ENCODE measurements around the gene CIRBP.

The CIRBP gene

GRCh38 chr19:1256646-1257474 is 12.3 kb upstream of the CIRBP start:
- DNase-seq, result no peak

GRCh38 chr19:1257475-1258162 is 11.5 kb upstream of the CIRBP start:
- DNase-seq, result no peak

GRCh38 chr19:1258163-1258492 is 11.0 kb upstream of the CIRBP start:
- no peak for DNase-seq

GRCh38 chr19:1258707-1259205 is 10.4 kb upstream of the CIRBP start:
- no peak for DNase-seq

DNA sequence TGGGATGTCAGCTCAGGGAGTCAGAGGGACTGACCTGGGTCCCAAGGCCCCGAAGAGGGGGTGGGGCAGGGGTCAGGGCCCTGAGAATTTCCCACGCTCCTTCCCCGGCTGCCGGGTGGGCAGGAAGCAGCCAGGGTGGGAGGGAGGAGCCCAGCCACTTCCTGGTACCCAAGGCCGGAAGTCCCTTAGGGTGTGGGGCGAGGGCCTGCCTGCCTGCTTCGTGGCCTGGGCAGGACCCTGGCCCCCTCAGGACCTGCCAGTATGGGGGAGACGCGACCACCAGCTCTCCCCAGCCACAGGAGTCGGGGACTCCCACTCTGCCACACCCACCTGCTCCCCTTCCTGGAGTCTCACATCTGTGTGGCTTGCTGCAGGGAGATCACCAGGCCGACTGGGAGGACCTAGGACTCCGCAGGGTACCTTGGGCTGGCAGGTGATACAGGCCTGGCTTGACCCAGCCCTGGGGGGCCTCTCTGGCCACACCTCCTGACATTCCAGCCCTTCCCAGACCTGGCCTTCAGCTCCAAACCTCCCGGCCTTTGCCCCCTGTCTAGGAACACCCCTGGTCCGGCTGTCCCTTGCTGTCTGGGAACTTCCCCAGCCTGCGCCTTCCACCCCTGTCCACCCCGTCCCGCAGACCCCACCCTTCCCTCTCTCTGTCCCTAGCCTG is 9.8 kb upstream of the CIRBP start:
- no peak for DNase-seq

DNA sequence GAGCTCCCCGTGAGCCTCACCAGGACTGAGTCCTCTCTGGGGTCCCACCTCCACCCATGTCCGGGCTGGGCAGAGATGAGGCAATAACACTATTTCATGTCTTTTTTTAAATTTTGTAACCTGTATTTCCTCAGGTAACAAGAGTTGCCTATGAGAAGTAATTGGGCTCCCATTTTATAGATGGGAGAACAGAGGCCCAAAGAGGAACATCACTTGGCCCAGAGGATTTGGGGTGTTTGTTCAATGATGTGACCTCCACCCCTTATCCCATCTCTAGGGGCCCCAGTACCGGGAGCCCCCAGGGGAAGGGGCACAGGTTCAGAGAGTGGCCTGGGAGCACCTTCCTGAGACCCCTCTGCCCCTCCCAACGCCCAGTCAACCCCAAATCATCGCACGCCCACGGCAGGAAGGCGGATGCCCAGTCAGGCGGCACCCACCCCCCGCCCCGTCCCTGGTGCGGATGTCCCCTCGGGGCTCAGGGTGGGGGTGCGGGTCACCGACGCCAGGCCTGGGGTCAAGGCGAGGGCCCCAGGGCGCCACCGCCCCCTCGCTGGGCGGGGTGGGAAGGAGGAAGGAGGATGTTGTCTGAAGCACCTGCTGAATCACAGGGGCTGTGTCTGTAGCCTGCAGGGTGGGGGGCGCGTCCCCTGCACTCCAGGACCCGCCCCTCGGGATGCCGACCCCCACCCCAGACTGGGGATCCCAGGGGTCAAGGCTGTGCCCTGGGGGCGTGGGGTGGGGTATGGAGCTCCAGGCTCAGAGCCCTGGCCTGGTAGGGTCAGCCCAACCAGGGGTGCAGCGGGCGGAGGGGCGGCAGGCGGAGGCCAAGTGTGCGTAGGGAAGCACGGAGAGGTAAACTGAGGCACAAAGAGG is 9.0 kb upstream of the CIRBP start:
- DNase-seq, result no peak

- peak; percentile 71 for DNase-seq
Measured at GRCh38 chr19:1260749-1261537, 8.2 kb upstream of the CIRBP start.

DNA sequence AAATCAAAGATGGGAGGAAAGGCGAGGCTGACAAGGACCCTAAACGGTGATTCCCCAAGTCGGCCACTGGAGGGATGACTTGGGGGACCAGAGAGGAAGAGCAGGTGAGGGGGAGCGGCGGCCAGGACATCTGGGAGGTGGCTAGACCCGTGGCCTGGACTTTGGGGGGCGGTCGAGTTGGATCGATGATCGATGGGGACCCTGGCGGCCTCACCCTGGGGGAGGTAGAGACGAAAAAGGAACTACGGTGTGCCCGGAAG is 7.7 kb upstream of the CIRBP start:
- DNase-seq, result no peak

DNA sequence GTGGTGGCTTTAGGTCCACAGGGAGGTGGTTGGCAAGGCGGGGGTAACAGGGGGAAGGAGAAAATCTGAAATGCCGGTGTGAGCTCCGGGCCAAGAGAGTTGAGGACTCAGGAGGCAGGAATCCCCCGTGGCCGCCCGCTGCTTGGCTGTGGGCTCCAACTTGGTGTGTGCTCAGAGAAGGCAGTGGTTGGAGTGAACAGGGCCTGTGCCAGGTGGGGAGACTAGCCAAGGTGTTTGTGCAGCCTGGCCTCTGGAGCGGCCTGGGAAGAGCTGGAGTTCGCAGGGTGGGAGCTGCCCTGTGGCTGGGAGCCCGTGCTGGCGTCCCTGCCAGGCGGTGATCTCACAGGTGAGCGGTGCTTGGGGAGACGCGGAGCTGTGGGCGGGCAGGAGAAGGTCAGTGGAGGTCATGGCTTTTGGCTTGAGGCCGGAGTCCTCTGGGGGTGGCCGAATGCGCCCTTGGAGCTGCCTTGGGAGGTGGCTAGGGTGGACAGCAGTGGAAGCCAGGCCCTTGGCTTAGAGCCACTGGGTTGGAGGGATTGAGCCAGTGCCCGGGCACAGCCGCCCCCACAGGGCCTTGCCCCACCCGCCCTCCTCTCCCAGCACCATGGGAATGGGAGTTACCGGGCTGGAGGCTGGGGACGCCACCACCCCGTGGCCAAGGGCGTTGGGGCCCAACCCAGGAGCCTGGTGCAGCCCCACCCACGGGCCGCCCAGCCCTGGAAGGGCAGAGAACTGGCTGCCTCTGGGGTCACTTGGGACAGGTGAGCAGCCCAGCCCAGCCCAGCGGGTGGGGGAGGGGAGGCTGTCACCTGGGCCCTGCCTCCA is 7.1 kb upstream of the CIRBP start:
- DNase-seq, result no peak

DNA sequence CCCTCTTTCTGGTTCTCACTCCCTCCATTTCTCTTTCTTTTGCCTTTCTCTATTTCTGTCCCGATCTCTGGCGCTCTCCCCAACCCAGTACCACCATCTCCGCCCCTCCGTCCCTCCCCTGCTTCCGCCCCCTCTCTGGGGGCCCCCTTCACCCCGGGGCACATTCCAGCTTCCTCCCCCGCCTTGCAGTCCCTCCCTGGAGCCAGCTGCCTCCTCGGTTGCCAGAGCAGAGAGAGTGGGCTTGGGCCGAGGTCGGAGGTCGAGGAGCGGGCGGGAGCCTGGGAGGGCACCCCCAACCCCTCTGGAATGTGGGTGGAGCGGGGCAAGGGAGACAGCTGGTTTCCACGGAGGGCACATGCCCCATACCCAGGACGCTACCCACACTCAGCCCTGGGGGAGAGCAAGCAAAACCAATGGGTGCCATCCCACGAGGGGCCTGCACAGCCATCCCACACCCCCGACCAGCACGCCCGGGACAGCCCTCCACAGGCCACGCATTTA is 6.5 kb upstream of the CIRBP start:
- DNase-seq, result no peak

DNA sequence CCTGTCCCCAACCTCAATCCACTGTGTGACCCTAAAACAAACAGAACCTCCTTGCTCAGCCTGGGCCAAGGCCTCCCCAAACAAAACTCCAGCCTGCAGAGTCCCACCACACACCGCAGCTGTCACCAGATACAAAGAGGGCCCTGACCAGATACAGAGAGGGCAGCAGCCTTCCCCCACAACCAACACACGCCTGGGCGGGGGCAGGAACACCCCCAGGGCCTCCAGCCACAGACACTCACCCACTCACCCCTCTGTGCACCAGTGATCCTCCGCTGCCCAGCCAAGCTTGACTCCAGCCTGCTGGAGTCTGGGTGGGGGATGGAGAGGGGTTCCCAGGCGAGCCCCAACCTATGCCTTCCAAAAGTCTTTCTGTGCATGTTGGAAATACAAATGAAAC is 5.9 kb upstream of the CIRBP start:
- DNase-seq, result no peak

DNA sequence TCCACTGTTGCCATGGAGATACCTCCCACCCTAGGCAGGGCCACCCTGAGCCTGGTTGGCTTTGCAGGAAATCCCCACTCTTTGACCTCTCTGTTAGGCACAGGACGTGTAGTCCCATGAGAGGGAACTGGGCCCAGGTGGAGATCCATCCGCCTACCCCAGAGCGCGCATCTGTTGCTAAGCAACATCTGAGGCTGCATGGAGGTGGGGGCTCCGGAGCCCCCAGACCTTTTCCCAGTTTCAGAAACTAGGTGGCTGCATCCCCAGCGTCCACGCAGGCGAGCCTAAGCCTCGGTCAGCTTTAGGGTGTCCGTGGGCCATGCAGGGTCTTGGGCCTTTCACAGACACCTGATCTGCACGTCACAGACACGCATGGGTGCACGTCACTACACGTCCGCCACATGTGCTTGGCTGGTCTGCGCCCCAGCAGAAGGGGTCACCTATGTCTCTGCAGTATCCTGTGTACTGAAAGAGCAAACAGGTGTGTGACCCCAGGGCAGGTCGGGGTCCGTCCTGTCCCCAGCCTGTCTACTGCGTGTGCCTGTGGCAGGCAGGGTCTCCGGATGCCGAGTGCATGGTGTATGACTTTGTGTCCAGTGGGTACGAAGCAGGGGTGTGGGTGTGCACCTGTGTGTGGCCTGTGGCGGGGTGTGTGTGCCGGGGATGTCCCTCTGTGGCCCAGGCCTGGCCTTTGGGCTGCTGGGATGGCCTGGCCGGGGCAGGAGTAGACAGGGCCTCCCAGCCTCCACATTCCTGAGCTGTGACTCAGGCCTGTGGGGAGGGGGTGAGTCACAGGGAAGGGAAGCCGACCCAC is 4.1 kb upstream of the CIRBP start:
- no peak for DNase-seq

DNA sequence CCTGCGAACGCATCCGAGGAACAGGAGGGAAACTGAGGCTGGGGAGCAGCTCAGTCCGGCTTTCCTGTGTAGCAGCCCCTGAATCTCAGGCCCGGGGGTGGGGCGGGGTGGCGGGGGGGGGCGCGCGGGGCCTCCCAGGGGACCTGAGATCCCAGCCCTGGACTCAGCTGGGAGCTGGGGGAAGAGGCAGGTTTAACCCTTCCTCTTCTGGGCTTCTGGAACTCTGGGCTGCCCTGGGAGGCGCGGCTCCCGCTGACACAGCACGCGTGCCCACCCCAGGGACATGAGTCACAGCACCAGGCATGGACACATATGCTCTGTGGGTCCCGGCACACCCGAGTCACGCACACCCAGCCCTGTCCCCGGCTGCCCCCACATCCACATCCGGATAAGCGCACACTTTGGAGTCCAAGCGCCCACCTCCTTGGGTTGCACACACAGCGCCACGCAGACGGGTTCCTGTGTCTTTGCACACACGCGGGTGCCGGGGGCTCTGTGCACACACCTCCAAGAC is 3.5 kb upstream of the CIRBP start:
- DNase-seq, result no peak

DNA sequence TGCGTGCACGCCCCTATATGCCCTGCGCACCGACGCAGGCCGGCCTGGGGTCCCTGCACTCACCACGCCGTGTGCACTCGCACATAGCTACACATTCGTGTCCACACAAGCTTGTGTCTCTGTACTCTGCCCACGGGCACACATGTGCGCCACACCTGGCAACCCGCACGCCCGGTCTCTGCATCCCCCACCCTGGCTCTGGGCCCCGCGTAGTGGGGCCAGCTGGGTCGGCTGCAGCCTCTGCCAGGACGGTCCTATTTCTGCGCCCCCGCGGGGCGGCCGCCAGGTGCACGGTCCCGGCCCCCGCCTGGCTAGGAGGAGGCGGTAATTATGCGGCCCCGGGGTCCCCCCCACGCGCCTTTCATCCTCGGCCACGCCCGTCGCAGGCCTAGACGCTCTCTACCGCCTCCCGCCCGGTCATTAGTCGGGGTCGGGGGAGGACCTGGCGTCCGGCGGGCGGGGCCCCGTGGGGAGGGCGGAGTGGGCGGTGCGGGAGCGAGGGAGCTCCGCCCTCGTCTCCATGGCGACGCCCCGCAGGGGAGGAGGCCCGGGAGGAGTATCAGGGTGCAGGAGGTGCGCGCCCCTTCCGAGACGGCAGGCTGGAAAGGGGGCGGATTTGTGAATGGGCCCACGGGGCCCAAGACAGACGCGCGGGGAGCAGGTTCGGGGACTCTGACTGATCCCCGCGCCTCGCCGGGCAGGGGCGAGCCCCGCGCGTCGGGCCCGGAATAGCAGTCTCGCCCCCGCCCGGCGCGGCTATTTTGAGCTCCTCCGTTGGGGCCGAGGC is 2.8 kb upstream of the CIRBP start:
- peak; percentile 37 for DNase-seq

GRCh38 chr19:1266916-1267476 is 2.1 kb upstream of the CIRBP start:
- DNase-seq, result no peak

- no peak for DNase-seq
Measured at GRCh38 chr19:1267477-1268225, 1.5 kb upstream of the CIRBP start.

- no peak for DNase-seq
Measured at GRCh38 chr19:1268226-1269064, 687 bp upstream of the CIRBP start.

Data from NCI-H748 treated with DMSO at 0.1 percent for 48 hours (cell line).